CD4-positive, alpha-beta memory T cell (primary cell): ENCODE measurements around the gene ZNF777. TPM values are rescaled to one million over a fixed set of nuclear protein-coding genes. Genes with fewer than 3 reads are reported as not detected.
"Not testable (repeated sequence)": the region's sequence is repeated elsewhere in the genome, so short reads cannot be mapped to it uniquely, and the experiment has no call there.

ENCODE experiments used
- CTCF ChIA-PET: fragments of 350-600 bp; sonication (Branson Sonifier 250); formaldehyde crosslinking; loops from one replicate; lab custom pipeline; 2021; ENCODE audit warnings: inconsistent platforms; ENCODE audit not compliant: partially characterized antibody; lab: Charles Lee
- POLR2A ChIA-PET: fragments of 350-600 bp; sonication (Branson Sonifier 250); formaldehyde crosslinking; loops from one replicate; lab custom pipeline; 2021; ENCODE audit not compliant: partially characterized antibody; lab: Charles Lee
- DNase-seq, 5 donors: peaks; one replicate each; pipeline versions ENCODE4 v3.0.0 to v3.0.0-alpha.2; 2020 to 2022; ENCODE audit warnings: mixed read lengths in 1 of 5
- H3K27ac ChIP-seq: one replicate; pipeline ENCODE4 v1.7.0; 2013; ENCODE audit warnings: low read depth, low read length
- H3K27me3 ChIP-seq: 2 replicates; pipeline ENCODE4 v1.7.0; 2013; ENCODE audit warnings: mild to moderate bottlenecking, low read length, moderate library complexity; ENCODE audit not compliant: insufficient read depth
- H3K36me3 ChIP-seq: 2 replicates; pipeline ENCODE4 v1.7.0; 2013; ENCODE audit warnings: mild to moderate bottlenecking, low read length, moderate library complexity; ENCODE audit not compliant: insufficient read depth
- H3K4me1 ChIP-seq: 2 replicates; pipeline ENCODE4 v1.7.0; 2013; ENCODE audit warnings: mild to moderate bottlenecking, low read length, moderate library complexity; ENCODE audit not compliant: insufficient read depth
- H3K4me3 ChIP-seq, 2 donors: one replicate each; pipeline ENCODE4 v1.7.0; 2013; ENCODE audit warnings: low read length in 2 of 2, mild to moderate bottlenecking in 1 of 2
- H3K9me3 ChIP-seq, 2 donors: one replicate each; pipeline ENCODE4 v1.7.0; 2013; ENCODE audit warnings: low read length in 2 of 2, control low read depth in 1 of 2; ENCODE audit not compliant: control insufficient read depth in 1 of 2
- H3K27ac Mint-ChIP-seq, 7 donors: one replicate each; pipeline ENCODE4 v1.8.0; 2020 to 2021; ENCODE audit warnings: mixed read lengths in 7 of 7, mild to moderate bottlenecking in 6 of 7, inconsistent platforms in 3 of 7, moderate library complexity in 3 of 7
- H3K27me3 Mint-ChIP-seq, 2 donors: one replicate each; pipeline ENCODE4 v1.8.0; 2020 to 2021; ENCODE audit warnings: mixed read lengths in 2 of 2
- H3K36me3 Mint-ChIP-seq, 2 donors: one replicate each; pipeline ENCODE4 v1.8.0; 2020 to 2021; ENCODE audit warnings: mixed read lengths in 2 of 2, inconsistent platforms in 1 of 2, mild to moderate bottlenecking in 1 of 2
- H3K4me1 Mint-ChIP-seq, 4 donors: one replicate each; pipeline ENCODE4 v1.8.0; 2020 to 2021; ENCODE audit warnings: mixed read lengths in 4 of 4, mild to moderate bottlenecking in 1 of 4
- H3K4me3 Mint-ChIP-seq, 8 donors: one replicate each; pipeline ENCODE4 v1.8.0; 2020 to 2021; ENCODE audit warnings: mixed read lengths in 8 of 8, mild to moderate bottlenecking in 7 of 8, moderate library complexity in 6 of 8, inconsistent platforms in 3 of 8
- H3K9me3 Mint-ChIP-seq, 8 donors: one replicate each; pipeline ENCODE4 v1.8.0; 2020 to 2021; ENCODE audit warnings: mixed read lengths in 8 of 8, mild to moderate bottlenecking in 5 of 8, inconsistent platforms in 3 of 8, moderate library complexity in 1 of 8
- intact Hi-C: fragments of 100-400 bp; cut with micrococcal nuclease; formaldehyde crosslinking; loops from one replicate; pipeline ENCODE4 v1.15.1; 2023
- polyA plus RNA-seq, 2 donors: library from polyadenylated mRNA; unstranded; fragments of 300-500 nt; fragmentation: Illumina TruSeq; gene quantifications; one replicate each; pipeline ENCODE4 v1.2.3, GENCODE V29; 2021
- total RNA-seq, 2 experiments: library from RNA; stranded (reverse); gene quantifications; one replicate each; pipeline ENCODE4 v1.2.3, GENCODE V29; 2021

Gene ZNF777
- total and polyA plus RNA-seq, 4 experiments from 2014 or later, result 0.19 to 16.8 (median 9.8) TPM

DNA sequence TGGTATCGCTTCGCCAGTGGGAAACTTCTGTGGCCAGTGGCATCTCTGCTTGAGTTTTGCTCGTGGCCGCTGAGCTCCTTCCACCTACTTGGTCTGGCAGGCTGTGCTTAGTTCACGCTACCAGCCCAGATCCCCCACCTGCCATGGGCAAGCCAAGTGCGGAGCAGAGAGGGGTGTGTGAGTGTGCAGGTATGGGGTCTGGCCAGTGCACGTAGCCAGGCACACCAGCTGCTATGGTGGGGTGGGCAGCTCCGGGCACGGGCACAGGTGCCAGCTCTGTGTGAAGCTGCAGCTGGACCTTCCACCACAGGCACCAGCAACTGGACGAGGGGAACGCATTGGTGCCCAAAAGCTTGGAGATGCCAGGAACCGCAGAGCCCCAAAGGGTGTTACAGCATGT lies 56.5 kb downstream of the ZNF777 start:
- CTCF ChIA-PET, result no interaction called here
- H3K4me3 ChIP-seq, result no peak overlapping the region
- Mint-ChIP-seq H3K9me3 (no peaks in the 10 kb centered on the region), H3K27me3 (peaks cover 6 to 25% of the 10 kb centered on the region in 2 donors), H3K27ac (no peak overlapping the region), H3K4me3 (no peak overlapping the region), H3K36me3 (no peaks in the 10 kb centered on the region), H3K4me1 (no peaks in the 10 kb centered on the region)
- intact Hi-C loops, result no loop called here
- POLR2A ChIA-PET, result no interaction called here
- H3K27me3 ChIP-seq, result no peaks in the 10 kb centered on the region
- no peak for DNase-seq
- no peaks in the 10 kb centered on the region for H3K9me3 ChIP-seq
- no peaks in the 10 kb centered on the region for H3K36me3 ChIP-seq
- H3K4me1 ChIP-seq, result no peaks in the 10 kb centered on the region
- no peak overlapping the region for H3K27ac ChIP-seq

- H3K27me3 ChIP-seq, result peaks cover 4% of the 10 kb centered on the region
- Mint-ChIP-seq H3K36me3 (peaks cover 0 to 3% of the 10 kb centered on the region in 2 donors), H3K27ac (no peak overlapping the region), H3K4me1 (no peaks in the 10 kb centered on the region), H3K27me3 (peaks cover 13 to 43% of the 10 kb centered on the region in 2 donors), H3K9me3 (peaks cover 0 to 13% (median 7%) of the 10 kb centered on the region in 8 donors), H3K4me3 (no peak overlapping the region)
- H3K27ac ChIP-seq, result no peak overlapping the region
- ChIA-PET POLR2A (no interaction called here), CTCF (no interaction called here)
- H3K9me3 ChIP-seq, result peaks cover 0 to 6% of the 10 kb centered on the region in 2 donors
- no peaks in the 10 kb centered on the region for H3K4me1 ChIP-seq
- intact Hi-C loops, result no loop called here
- no peaks in the 10 kb centered on the region for H3K36me3 ChIP-seq
- H3K4me3 ChIP-seq, result no peak overlapping the region
- no peak for DNase-seq
These were observed 62.6 kb downstream of the ZNF777 start for GRCh38 chr7:149398195-149398820.

GRCh38 chr7:149397470-149398043 lies 63.3 kb downstream of the ZNF777 start:
- peaks cover 15 to 39% of the 10 kb centered on the region in 2 donors for H3K27me3 Mint-ChIP-seq
- intact Hi-C loops, result no loop called here
- H3K9me3 Mint-ChIP-seq, result peaks cover 0 to 13% (median 7%) of the 10 kb centered on the region in 8 donors
- DNase-seq, result no peak
- H3K4me1 ChIP-seq, result no peaks in the 10 kb centered on the region
- H3K27me3 ChIP-seq, result peaks cover 4% of the 10 kb centered on the region
- peaks cover 0 to 6% of the 10 kb centered on the region in 2 donors for H3K9me3 ChIP-seq
- ChIA-PET CTCF (no interaction called here), POLR2A (no interaction called here)
- no peaks in the 10 kb centered on the region for H3K36me3 ChIP-seq
- no peak overlapping the region for H3K4me3 ChIP-seq
- no peak overlapping the region for H3K4me3 Mint-ChIP-seq
- no peak overlapping the region for H3K27ac ChIP-seq
- peak overlapping the region in 1 of 7 donors; percentile 30 for H3K27ac Mint-ChIP-seq
- H3K4me1 Mint-ChIP-seq, result no peaks in the 10 kb centered on the region
- peaks cover 0 to 3% of the 10 kb centered on the region in 2 donors for H3K36me3 Mint-ChIP-seq

DNA sequence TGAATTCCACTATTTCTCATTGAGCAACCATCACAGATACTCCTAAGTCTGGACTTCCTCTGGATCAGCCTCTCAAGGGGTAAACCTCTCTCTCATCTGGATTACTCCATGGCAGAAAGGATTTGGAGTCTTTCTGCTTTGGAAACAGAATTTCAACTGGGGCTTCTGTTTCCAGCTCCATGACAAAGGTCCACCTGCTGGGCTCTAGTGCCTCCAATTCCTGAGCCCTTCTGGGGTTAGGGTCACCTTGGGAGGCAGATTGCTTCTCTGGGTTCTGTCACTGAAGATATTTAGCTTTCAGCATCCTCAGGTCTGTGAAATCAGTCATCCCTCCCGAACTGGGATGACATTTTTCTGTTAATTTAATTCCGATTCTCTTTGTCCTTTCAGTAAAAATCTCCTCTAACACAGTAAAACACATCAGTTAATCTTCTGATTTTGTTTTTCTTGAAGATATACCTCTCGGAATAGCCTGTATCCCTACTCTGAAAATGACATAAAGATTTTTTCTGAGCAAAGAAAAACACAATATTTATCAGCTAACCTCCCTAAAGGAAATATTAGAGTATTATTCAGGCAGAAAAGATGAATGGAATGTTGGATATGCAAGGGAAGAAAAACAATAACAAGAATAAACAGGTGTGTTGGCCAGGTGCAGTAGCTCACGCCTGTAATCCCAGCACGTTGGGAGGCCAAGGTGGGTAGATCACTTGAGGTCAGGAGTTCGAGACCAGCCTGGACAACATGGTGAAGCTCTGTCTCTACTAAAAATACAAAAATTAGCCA lies 72.1 kb downstream of the ZNF777 start:
- H3K27ac ChIP-seq, H3K27ac Mint-ChIP-seq, POLR2A ChIA-PET, intact Hi-C loops, H3K36me3 Mint-ChIP-seq, DNase-seq, CTCF ChIA-PET, H3K4me3 Mint-ChIP-seq, H3K9me3 ChIP-seq, H3K4me1 Mint-ChIP-seq, H3K9me3 Mint-ChIP-seq, H3K4me3 ChIP-seq, H3K27me3 ChIP-seq, H3K4me1 ChIP-seq, H3K36me3 ChIP-seq: not testable (repeated sequence)
- peaks cover 9 to 13% of the 10 kb centered on the region in 2 donors for H3K27me3 Mint-ChIP-seq

- not testable (repeated sequence) for H3K27ac Mint-ChIP-seq
These were observed 74.3 kb downstream of the ZNF777 start for GRCh38 chr7:149386514-149386913.

DNA sequence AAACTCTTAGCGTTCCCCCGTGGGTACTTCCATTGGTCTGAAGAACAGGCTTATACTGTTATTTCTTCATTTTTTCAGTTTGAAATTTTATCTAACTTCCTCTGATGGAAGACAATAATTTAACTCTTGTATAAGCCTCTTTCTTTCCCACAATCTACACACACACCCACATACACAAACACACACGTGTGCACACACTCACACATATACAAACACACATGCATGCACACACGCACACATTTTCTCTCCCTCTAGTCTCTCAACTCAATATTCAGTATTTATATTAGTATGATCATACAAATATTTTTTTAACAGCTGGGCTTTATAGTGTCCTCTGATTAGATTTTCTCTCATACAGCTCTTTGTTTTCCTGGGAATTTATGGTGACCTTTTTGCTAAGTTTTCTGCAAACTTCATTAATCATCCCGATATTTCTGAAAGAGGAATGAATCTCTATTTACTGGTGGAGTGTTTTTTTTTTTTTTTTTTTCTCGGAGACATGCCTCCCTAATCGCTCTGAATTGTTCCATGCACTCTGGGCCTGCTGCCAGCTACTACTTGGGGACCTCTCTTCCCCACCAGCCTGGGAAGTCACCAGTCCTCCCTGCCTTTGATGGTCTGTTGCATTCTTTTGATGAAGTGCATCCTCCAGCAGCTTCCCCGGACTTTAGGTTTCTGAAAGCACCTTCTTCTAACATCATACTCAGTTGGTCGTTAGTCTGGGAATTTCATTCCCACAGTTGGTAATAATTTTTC lies 75.5 kb downstream of the ZNF777 start:
- no peaks in the 10 kb centered on the region for H3K27me3 ChIP-seq
- intact Hi-C loops, result no loop called here

More at GRCh38 chr7:149386514-149386913, 74.3 kb downstream of the ZNF777 start:
- CTCF ChIA-PET, H3K4me3 Mint-ChIP-seq, H3K27ac ChIP-seq, H3K27me3 ChIP-seq, H3K4me3 ChIP-seq, H3K4me1 ChIP-seq, intact Hi-C loops, H3K36me3 ChIP-seq, DNase-seq, POLR2A ChIA-PET, H3K9me3 Mint-ChIP-seq, H3K36me3 Mint-ChIP-seq, H3K4me1 Mint-ChIP-seq, H3K9me3 ChIP-seq: not testable (repeated sequence)
- peaks cover 9 to 16% of the 10 kb centered on the region in 2 donors for H3K27me3 Mint-ChIP-seq

More for the DNA sequence above, 75.5 kb downstream of the ZNF777 start:
- no peaks in the 10 kb centered on the region for H3K4me1 ChIP-seq
- H3K27ac ChIP-seq, result no peak overlapping the region
- CTCF ChIA-PET, result interaction anchor here (0.7 kb wide), 2 partner anchors 8 to 319 kb away, joined by 3 to 4 read pairs; no protein-coding TSS in a partner anchor
- POLR2A ChIA-PET, result no interaction called here
- H3K27ac Mint-ChIP-seq, result no peak overlapping the region
- no peaks in the 10 kb centered on the region for H3K36me3 Mint-ChIP-seq
- no peak for DNase-seq
- peaks cover 11 to 18% of the 10 kb centered on the region in 2 donors for H3K27me3 Mint-ChIP-seq
- H3K4me3 Mint-ChIP-seq, result no peak overlapping the region
- no peak overlapping the region for H3K4me3 ChIP-seq
- H3K36me3 ChIP-seq, result no peaks in the 10 kb centered on the region
- H3K9me3 ChIP-seq, result no peaks in the 10 kb centered on the region
- peaks cover 0 to 10% (median 5%) of the 10 kb centered on the region in 8 donors for H3K9me3 Mint-ChIP-seq
- no peaks in the 10 kb centered on the region for H3K4me1 Mint-ChIP-seq
